Urinary bladder (tissue), 4 donors: ENCODE measurements around the gene CMA1. TPM values are rescaled to one million over a fixed set of nuclear protein-coding genes. Genes with fewer than 3 reads are reported as not detected.
"Not testable (repeated sequence)": the region's sequence is repeated elsewhere in the genome, so short reads cannot be mapped to it uniquely, and the experiment has no call there.

Source experiments
- DNase-seq: peaks from one replicate; pipeline ENCODE4 v3.0.0-alpha.2; 2015; ENCODE audit errors: extremely low spot score
- H3K27ac ChIP-seq: one replicate; pipeline ENCODE4 v1.5.1; 2013; ENCODE audit warnings: low read depth, mild to moderate bottlenecking, moderate library complexity
- H3K36me3 ChIP-seq: one replicate; pipeline ENCODE4 v1.6.1; 2013; ENCODE audit warnings: mild to moderate bottlenecking, moderate library complexity; ENCODE audit not compliant: insufficient read depth
- H3K4me1 ChIP-seq: one replicate; pipeline ENCODE4 v1.6.1; 2013; ENCODE audit warnings: mild to moderate bottlenecking, moderate library complexity; ENCODE audit not compliant: insufficient read depth
- H3K4me3 ChIP-seq: one replicate; pipeline ENCODE4 v1.5.1; 2013; ENCODE audit warnings: low read depth, low read length
- WGBS: extraction: QIAGEN DNeasy Blood & Tissue Kit; methylation state at CpG from one replicate; pipeline ENCODE4 v1.1.7; 2013; 5-methylcytosine and 5-hydroxymethylcytosine counted together
- polyA plus RNA-seq: library from polyadenylated mRNA; stranded (reverse); fragments of 200-250 nt; gene quantifications from one replicate; pipeline ENCODE4 v1.2.3, GENCODE V29; 2013
- total RNA-seq: library from RNA; depleted of rRNA; stranded (reverse); fragments of >200 nt; gene quantifications from one replicate; pipeline ENCODE4 v1.2.3, GENCODE V29; 2014
- donor health status: healthy with polysubstance abuse.
- donor health status: healthy.

The CMA1 gene
- 3.2 TPM for total RNA-seq
- polyA plus RNA-seq, result 2.1 TPM

- WGBS, result 22% methylated on average over 3 of the region's 3 CpGs
- H3K27ac ChIP-seq, result no peak within 1 kb of the TSS
- no peaks in the 10 kb centered on the region for H3K4me1 ChIP-seq
- no peaks in the 10 kb centered on the region for H3K36me3 ChIP-seq
- no peak for DNase-seq
- no peak within 1 kb of the TSS for H3K4me3 ChIP-seq
These were observed at the start of gene CMA1 for GRCh38 chr14:24508155-24508840. Gene CMA1, minus strand, starts transcription at chr14:24508265. Its CDS starts 30 bp downstream, at chr14:24508235.

GRCh38 chr14:24556756-24557155, 48.7 kb upstream of the CMA1 start:
- 62% methylated on average over 4 of the region's 4 CpGs for WGBS
- Histone ChIP-seq H3K4me1 (no peaks in the 10 kb centered on the region), H3K36me3 (no peaks in the 10 kb centered on the region), H3K4me3 (no peak overlapping the region), H3K27ac (no peak overlapping the region)
- no peak for DNase-seq

DNA sequence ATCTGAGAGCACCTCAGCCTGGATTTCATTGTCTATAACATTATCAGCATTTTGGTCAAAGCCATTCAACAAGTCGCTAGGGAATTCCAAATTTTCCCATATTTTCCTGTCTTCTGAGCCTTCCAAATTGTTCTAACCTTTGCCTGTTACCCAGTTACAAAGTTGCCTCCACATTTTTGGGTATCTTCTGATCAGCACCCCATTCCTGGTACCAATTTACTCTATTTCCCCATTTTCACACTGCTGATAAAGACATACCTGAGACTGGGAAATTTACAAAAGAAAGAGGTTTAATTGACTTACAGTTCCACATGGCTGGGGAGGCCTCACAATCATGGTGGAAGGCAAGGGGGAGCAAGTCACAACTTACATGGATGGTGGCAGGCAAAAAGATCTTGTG, 41.0 kb upstream of the CMA1 start:
- 57% methylated on average over 1 of the region's 1 CpG for WGBS
- not testable (repeated sequence) for H3K4me3 ChIP-seq, H3K27ac ChIP-seq, H3K36me3 ChIP-seq, H3K4me1 ChIP-seq, DNase-seq

DNA sequence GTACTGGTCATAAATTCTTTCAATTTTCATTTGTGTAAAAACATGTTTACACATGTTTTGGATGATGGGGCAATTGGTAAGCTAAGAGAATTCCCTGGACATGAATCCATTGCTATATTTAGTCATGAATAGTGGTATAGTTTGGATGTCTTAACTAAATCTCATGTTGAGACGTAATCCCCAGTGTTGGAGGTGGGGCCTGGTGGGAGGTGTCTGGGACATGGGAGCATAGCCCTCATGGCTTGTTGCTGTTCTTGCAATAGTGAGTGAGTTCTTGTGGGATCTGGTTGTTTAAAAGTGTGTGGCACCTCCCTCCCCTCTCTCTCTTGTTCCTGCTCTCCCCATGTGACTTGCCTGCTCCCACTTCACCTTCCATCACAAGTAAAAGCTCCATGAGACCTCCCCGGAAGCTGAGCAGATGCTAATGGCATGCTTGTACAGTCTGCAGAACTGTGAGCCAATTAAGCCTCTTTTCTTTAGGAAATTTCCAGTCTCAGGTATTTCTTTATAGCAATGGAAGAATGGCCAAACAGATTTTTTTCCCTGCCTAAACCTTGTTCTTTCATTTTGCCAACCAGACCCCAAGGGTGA, 34.4 kb upstream of the CMA1 start:
- no peaks in the 10 kb centered on the region for H3K36me3 ChIP-seq
- no peak for DNase-seq
- H3K4me1 ChIP-seq, result no peaks in the 10 kb centered on the region
- WGBS, result 78% methylated on average over 2 of the region's 2 CpGs
- H3K4me3 ChIP-seq, result no peak overlapping the region
- H3K27ac ChIP-seq, result no peak overlapping the region

DNA sequence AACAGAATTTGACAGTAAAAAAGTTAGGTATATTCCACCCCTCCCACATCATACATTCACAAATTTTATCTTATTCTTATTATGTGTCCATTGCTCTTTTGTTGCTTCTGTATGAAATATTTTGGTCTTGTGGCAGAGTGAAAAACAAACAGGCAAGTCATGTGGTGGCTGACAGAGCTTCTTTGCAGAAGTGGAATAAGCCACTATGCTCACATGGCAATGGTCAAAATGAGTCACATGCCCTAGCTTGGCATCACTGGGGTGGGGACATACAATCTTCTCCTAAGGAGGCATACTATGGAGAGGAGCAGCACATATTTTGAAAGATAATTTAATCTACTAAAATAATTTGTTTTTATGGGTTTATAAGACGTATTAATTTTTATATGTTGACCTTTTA, 27.7 kb upstream of the CMA1 start:
- no peaks in the 10 kb centered on the region for H3K4me1 ChIP-seq
- WGBS, result 45% methylated on average over 1 of the region's 1 CpG
- no peak overlapping the region for H3K27ac ChIP-seq
- no peaks in the 10 kb centered on the region for H3K36me3 ChIP-seq
- DNase-seq, result no peak
- H3K4me3 ChIP-seq, result no peak overlapping the region

- no peaks in the 10 kb centered on the region for H3K36me3 ChIP-seq
- no peak for DNase-seq
- no peak overlapping the region for H3K4me3 ChIP-seq
- no peaks in the 10 kb centered on the region for H3K4me1 ChIP-seq
- 78% methylated on average over 3 of the region's 3 CpGs for WGBS
- H3K27ac ChIP-seq, result no peak overlapping the region
These were observed 26.2 kb upstream of the CMA1 start for GRCh38 chr14:24534286-24534685.

DNA sequence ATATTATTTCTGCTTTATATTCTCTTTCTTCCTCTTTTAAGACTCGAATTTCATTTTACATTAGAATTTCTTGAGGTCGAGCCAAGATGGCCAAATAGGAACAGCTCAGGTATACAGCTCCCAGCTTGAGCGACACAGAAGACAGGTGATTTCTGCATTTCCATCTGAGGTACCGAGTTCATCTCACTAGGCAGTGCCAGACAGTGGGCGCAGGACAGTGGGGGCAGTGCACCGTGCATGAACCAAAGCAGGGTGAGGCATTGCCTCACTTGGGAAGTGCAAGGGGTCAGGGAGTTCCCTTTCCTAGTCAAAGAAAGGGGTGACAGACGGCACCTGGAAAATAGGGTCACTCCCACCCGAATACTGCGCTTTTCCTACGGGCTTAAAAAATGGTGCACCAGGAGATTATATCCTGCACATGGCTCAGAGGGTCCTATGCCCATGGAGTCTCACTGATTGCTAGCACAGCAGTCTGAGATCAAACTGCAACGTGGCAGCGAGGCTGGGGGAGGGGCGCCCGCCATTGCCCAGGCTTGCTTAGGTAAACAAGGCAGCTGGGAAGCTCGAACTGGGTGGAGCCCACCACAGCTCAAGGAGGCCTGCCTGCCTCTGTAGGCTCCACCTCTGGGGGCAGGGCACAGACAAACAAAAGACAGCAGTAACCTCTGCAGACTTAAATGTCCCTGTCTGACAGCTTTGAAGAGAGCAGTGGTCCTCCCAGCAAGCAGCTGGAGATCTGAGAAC, 18.0 kb upstream of the CMA1 start:
- H3K27ac ChIP-seq, H3K4me1 ChIP-seq, H3K36me3 ChIP-seq, DNase-seq, H3K4me3 ChIP-seq: not testable (repeated sequence)
- 75% methylated on average over 15 of the region's 15 CpGs for WGBS

DNA sequence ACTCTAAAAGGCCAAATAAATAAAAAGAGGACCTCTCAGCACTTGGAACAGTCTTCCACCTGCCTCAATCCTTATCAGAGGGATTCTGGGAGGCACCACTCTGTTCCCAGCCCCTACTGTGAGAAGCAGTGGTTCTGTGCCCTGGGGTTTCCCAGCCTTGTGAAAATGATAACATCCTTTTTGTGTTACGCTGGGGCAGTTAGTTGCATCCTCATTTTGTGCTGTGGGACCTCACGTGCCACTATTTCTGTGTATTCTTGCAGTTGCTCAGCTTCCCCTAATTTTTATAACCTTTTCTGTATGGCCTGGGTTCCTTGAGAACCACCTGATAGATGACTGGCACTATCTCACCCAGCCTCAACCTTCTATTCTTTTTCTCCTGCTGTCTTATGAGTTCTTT, 10.8 kb upstream of the CMA1 start:
- Histone ChIP-seq H3K27ac (no peak overlapping the region), H3K4me3 (no peak overlapping the region), H3K36me3 (no peaks in the 10 kb centered on the region), H3K4me1 (no peaks in the 10 kb centered on the region)
- 63% methylated on average over 2 of the region's 2 CpGs for whole genome bisulfite sequencing
- no peak for DNase-seq

- 88% methylated on average over 1 of the region's 1 CpG for WGBS
- no peak overlapping the region for H3K27ac ChIP-seq
- no peaks in the 10 kb centered on the region for H3K36me3 ChIP-seq
- H3K4me1 ChIP-seq, result no peaks in the 10 kb centered on the region
- no peak overlapping the region for H3K4me3 ChIP-seq
- DNase-seq, result no peak
These were observed 6.1 kb upstream of the CMA1 start for GRCh38 chr14:24514209-24514608.

DNA sequence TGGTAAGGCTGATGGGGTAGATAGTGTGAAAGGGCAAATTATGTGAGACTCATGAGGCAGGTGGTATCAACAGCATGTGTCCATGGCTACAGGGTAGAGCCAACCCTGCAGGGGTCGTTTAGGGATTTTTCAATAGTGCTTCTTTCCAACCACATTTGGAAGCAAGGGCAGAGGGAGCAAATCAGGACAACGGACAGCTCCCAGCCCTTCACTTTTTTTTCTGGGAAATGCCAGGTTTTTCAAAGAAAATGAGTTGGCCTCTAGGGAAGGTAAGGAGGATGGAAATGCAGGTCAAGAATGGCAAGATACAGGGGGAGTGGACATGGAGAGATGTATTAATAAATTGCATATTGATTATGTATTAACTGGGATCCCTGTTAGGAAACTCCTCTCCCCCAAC, 4.9 kb upstream of the CMA1 start:
- no peak overlapping the region for H3K27ac ChIP-seq
- WGBS, result 11% methylated on average over 2 of the region's 2 CpGs

DNA sequence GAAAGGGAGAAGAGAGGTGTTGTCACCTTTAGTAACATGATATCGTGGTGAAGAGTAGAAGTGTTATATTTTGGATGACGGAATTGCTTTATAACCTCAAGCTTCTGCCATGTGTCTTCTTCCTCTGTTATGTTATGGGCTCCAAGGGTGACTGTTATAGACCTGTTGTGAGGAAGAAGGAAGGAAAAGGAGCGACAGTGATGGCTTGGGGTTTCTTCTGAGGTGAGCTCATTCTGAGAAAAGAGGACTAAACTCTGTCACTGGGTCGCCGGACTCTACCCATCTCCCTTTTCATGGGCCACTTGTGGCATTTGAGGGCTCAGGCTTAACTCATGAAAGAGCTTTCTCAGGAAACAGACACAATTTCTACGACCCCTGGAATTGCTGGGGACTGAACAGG, 1.6 kb downstream of the CMA1 start:
- 67% methylated on average over 6 of the region's 6 CpGs for WGBS
- no peak for DNase-seq
- Histone ChIP-seq H3K4me1 (no peaks in the 10 kb centered on the region), H3K36me3 (no peaks in the 10 kb centered on the region), H3K27ac (no peak overlapping the region), H3K4me3 (no peak overlapping the region)

More for the DNA sequence above, 4.9 kb upstream of the CMA1 start:
- H3K36me3 ChIP-seq, result no peaks in the 10 kb centered on the region
- H3K4me1 ChIP-seq, result no peaks in the 10 kb centered on the region
- H3K4me3 ChIP-seq, result no peak overlapping the region
- no peak for DNase-seq

DNA sequence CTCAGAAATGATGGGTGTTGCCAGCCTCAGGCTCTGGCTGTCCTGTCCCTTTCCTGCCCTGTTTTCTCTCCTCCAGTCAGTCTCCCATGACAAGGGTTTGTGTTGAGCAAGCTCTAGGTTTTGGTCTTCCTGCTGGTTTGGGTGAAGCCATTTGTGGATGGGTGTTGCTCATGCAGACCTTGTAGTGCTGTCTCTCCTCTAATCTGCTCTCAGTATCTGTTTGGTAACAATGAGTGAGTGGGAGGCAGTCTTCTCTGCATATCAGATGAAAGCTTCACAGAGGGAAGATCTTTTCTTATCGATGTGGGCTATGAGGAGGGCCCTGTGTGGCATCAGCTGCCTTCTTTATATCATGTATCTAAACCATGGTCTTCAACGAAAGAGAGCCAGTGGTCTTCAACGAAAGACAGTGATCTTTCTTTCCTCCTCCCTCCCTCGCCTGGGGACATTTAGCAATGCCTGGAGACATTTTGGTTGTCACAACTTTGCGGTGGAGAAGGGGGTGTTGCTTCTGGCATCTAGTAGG, 3.6 kb downstream of the CMA1 start:
- no peak for DNase-seq
- Histone ChIP-seq H3K4me1 (no peaks in the 10 kb centered on the region), H3K36me3 (no peaks in the 10 kb centered on the region), H3K27ac (no peak overlapping the region), H3K4me3 (no peak overlapping the region)
- WGBS, result 76% methylated on average over 5 of the region's 5 CpGs

- WGBS, result 78% methylated on average over 19 of the region's 19 CpGs
- not testable (repeated sequence) for H3K4me1 ChIP-seq, H3K36me3 ChIP-seq, H3K4me3 ChIP-seq, H3K27ac ChIP-seq, DNase-seq
These were observed 16.3 kb downstream of the CMA1 start for GRCh38 chr14:24491586-24492408.
